NK-92 (cell line): ENCODE measurements around the gene RAB3B.

Source experiments
- DNase-seq: peaks from one replicate; lab custom pipeline; 2025; ENCODE audit not compliant: unreplicated experiment; lab: John Stamatoyannopoulos, UW

The RAB3B gene

DNA sequence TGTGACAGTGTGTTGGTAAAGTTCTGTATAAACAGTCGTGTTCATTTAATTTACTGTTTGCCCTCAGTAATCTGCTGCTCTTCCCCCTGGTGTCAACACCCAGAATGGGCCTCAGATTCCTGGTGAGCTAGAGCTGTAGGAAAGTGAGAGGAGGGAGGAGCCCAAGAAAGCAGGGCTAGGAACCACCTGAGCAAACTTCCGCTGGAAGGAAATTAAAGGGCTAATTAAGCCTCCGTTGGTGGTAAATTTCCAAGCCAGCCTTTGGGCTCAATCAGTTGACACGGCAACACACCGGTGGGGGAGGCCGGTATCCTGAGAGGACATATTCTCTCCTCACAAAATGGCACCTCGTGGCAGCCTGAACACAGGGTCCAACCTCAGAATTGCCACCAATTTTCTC, 32.9 kb downstream of the RAB3B start:
- DNase-seq = no peak

DNA sequence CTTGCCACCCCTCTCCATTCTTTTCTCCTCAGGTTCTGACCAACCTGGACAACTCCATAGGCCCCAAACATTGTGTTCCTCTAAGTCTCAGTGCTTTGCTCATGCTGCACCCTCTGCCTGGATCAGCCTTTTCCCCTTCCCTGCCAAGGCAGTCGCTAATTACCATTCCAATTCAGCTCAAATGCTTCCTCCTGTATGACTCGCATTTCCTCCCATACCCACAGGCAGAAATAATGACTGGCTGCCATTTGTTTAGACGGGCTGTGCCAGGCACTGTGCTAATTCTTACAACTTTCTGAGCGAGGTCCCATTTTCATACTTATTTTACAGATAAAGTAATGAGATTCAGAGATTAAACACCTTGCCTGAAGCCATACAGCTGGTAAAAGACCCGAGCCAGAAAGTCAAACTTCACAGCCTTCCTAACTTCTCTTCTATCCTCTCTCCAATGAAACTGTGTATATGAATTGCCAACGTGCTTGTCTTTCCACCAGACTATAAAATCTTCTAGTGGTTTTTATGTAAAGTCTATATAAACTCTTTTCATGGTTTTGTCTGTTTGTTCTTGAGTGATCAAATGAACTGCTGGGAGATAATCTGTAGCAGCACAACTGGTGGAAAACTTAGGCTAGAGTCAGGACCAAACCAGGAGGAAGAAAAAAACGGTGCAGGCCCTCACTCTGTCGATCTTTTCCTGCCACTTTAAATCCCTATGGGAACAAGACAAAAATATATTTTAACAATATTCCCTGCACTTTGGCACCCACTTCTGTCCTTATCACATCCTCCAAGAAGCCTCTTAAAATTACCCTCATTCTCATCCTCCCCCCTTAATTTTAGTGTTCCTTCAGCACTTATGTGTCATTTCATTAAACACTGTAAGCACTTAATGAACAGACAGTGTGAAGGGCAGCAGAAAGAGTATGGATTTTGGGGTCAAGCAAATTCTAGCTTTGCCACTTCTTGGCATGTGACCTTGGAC, 33.7 kb downstream of the RAB3B start:
- no peak for DNase-seq

DNA sequence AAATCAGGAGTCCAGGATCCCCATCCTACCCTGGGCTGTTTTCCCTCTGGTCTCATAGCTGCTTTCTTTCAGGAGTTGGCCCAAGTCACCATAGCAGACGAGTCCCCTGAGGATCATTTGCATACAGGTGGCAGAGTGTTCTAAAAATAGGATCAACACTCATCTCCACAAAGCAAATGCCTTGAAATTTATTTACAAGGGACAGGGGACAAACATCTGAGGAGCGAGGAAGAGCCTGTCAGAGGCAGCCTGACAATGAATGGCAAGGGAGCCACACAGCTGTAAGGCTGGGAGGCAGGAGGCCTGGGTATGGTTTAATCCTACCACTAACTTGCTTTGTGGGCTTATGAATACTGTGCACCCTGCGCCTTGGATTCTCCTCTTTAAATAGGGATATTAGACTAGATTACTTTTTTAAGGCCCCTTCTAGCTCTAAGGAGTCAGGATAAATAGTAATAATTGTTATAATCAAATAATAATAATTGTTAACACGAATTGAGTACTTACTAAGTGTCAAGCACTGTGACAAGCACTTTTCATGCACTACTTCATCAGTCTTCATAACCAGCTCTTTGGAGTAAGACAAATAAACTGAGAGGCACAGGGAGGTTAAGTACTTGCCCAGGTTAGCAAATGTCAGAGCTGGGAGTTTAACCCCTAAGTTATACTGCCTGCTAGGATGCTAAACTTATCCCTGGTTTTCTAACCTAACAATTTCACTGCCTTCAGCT, 34.5 kb downstream of the RAB3B start:
- no peak for DNase-seq

DNA sequence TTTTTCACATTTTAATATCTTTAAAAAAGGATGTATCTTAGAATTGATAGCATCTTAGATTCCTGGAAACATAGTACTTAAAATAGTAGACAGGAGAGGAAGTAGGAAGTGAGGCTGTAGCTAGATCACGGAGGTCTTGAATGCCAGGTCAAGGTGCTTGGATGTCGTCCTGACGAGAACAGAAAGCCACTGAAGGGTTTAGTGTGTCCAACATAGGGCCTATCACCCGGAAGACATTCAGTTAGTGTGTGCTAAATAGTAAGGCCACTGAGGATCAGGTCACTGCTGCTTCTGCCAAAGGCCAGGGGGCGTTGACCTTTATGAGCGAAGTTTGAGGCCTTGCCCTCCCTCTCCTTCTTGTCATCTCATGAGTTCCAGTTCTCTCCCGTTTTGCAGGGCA, 35.7 kb downstream of the RAB3B start:
- DNase-seq = no peak

DNA sequence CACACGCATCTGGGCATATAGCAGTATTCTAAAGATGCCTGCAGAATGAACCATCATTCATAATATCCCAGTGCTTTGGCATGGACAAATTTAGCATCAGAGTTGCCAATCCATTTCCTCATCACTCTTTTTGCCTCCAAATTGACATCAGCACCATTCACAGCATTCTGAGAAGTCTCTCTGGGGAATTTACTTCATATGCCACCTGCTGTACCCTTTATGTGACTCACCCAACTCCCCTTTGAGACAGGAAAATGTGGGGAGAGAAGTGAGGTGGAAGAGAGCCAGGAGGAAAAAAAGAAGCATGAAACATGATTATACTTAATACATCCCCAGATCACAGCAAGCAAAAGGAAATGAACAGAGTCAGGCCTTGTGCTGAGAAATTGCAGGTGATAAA, 37.4 kb downstream of the RAB3B start:
- DNase-seq = no peak

DNA sequence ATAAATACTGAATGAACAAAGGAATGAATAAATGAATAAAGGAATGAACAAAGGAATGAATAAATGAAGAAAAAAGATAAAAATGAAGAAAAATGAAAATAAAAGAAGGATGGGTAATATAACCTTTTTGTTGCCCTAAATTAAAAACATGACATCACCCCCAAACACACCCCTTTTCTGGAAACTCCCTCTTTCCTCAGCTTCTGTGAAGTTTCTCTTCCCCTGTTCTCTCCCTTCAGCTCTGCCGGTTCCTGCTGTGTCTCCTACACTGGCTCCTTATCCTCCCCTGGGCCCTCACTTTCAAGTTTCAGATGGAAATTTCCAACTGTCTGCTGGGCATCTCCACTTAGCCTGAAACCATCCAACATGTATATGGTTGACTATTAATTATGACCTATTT, 37.9 kb downstream of the RAB3B start:
- no peak for DNase-seq

DNA sequence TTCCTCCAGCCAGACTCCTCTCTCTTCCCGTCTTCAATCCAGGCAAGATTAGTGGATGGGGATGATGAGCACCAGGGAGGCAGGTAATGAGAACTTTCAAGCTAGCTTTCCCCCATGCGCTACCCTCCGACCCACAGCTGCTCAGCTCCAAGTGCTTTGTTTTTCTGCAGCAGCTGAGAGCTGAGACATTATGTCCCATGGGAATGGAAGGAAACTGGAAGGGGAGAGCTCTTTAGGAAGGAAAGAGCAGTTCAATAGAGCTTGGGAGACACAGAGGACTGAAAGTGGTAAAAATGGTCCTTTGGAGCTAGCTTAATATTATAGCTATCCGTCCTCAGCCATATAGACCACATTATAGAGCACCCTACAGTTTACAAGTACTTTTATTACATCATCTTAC, 39.8 kb downstream of the RAB3B start:
- no peak for DNase-seq

DNA sequence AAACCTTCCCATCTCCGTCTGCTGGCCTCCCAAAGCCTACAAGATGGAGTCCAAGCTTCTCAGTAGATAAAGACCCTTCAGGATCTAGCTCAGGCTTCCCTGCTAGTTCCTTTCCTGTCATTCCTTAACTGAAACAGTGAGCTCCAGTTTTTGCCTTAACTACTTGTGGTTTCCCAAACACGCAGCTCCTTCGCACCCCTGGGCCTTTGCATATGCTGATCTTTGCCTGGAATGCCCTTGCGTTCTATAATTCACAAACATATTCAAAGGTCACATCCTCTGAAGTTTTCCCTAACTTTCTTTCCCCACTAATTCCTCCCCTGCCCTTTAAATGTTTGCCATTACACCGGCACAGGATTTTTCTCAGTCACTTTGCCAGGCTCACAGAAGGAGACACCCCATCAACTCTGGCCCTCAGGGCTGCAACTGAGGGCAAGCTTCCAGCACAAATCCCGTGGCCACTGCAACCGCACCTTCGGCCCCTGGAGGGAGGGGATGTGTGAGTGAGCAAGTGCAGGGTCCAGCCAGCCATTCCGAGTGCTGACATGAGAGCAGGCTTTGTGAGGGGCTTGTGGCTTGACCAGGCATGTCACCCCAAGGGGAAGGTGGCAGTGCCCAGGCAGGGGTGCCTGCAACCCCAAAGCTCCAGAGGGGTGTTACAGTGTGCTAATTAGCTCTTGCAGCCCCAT, 41.3 kb downstream of the RAB3B start:
- DNase-seq = no peak

DNA sequence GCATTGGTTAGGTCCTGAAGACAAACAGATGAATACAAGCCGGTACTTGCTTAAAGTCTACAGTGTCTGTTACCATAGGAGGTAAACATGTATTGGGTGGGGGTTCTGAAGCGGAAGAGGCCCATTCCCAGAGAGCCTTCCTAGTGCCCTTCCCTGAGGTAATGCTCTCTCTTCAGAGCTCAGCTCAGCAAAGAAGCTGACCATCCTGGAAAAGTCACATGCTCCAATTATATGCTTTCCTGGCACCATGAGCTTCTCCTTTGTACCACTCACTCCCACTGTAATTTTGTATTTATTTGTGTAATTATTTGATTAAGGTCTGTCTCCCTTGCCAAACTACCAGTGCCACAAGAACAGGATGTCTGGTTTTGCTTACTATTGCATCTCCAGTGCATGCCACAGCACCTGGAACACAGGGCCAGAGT, 42.0 kb downstream of the RAB3B start:
- DNase-seq = no peak

DNA sequence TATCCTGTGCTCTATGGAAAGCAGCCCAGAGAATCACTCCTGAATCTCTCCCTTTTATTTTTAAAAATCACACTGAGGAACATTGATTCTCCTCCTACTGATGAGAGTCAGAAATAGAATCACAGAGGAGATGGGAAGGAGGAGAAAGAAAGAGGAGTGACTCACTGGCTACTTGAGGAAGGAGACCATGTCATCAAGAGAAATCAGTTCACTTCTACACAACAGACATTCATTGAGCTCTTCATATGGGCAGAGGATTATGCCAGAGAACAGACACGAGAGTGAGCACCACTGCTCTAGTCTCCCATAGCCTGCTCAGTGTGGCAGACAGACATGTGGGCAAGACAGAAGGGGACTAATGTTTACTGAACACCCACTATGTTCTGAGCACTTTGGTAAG, 44.2 kb downstream of the RAB3B start:
- DNase-seq = no peak

DNA sequence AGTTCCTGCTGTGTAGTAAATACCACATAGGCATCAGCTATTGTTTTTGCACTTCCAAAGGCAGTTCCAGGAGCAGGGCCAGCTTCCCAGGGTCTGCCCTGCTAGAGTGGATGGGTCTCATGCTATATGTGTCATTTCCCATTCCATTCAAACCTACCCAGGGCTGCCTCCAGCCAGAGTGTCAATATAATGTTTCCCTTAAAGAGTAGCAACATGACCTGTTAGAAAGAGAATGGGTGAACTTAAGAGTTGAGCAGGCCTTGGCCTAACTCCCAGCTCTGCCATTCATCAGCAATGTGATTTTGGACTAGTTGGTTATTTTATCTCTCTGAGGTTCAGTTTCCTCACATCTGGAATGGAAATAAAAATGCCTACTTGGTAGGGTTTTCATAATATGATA, 44.9 kb downstream of the RAB3B start:
- DNase-seq = no peak

DNA sequence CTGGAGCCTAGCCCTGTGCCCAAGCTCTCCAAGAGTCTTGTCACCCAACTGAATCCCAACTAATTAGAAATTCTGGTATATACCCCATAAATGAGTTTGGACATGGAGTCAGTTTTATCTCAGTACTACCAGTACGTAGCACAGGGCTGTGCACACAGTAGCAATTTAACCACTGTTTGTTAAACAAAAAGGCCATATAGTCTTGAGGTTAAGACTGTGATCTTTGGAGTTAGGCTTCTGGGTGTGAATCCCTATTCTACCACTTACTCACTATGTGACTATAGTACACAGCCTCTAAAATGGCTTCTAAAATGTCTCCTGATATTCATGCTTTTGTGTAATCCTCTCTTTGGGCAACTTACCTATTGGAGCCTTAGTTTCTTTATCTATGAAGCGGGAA, 48.2 kb downstream of the RAB3B start:
- DNase-seq = no peak

DNA sequence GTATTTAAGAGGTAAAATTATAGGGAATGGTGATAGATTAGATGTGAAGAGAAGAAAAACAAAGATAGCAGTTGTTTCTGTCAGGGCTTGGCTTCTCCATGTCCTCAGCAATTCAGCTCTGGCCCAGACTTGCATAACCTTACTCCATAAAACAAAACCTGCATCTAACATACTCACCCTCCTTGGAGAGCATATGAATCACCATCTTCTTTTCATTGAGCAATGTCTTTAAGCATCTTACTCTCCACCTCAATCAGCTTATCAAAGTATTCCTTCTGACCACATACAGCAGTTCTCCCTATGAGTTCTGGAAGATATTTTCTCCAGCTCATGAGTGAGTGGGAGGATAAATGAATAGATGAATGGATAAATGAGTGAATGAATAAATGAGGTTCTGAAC, 49.0 kb downstream of the RAB3B start:
- no peak for DNase-seq

DNA sequence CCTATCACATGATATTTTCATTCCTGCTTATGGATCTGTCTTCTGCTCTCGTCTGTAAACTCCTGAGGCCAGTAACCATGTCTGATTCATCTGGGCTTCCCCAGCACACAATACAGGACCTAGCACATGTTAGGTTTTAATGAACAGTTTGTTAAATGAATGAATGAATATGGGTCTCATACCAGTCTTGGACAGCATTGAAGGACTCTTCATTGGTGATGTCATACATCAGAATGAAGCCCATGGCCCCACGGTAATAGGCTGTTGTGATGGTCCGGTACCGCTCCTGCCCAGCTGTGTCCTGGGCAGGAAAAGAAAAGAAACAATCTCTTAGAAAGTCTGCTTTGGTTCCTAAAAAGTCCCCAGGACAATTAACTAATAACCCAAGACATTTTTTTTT, 53.4 kb downstream of the RAB3B start:
- no peak for DNase-seq

DNA sequence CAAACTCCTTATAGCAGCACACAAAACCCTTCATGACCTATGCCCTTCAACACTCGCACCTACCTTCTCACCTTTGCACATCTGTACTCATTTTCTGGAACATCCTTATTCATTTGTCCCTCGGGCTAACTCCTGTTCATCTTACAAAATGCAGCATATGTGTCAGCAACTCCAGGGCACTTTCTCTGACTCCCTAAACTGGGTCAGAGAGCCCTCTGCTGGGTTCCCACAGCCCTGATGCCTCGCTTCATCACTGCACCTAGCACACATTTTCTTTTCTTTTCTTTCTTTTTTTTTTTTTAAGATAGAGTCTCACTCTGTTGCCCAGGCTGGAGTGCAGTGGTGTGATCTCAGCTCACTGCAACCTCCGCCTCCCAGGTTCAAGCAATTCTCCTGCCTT, 54.0 kb downstream of the RAB3B start:
- DNase-seq = no peak

DNA sequence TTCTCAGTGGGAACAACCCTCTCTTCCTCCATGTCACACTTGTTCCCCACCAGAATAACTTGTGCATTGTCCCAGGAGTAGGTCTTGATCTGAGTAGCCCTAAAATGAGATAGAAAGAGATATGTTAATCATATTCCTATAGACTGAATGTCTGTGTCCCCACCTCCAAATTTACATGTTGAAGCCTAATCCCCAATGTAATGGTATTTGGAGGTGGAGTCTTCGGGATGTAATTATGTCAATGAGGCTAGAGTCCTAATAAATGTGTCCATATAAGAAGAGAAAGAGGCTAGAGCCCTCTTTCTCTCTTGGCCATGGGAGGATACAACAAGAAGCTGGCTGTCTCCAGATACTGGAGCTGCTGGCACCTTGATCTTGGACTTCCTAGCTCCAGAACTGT, 57.2 kb downstream of the RAB3B start:
- DNase-seq = no peak

DNA sequence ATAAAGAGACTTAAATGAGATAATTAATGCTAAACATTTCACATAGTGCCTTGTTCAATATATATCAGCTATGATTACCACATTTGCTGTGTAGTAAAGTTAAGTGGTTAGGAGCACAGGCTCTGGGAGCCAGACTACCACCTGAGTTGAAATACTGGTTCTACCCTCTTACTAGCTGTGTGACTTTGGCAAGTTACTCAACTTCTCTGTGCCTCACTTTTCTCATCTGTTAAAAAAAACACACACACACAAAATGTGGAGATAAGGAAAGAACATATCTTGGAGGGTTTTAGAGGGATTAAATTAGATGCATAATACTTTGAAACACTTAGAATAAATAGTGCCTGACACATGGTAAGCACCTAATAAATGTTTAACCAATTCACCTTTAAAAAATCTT, 60.2 kb downstream of the RAB3B start:
- DNase-seq = no peak

DNA sequence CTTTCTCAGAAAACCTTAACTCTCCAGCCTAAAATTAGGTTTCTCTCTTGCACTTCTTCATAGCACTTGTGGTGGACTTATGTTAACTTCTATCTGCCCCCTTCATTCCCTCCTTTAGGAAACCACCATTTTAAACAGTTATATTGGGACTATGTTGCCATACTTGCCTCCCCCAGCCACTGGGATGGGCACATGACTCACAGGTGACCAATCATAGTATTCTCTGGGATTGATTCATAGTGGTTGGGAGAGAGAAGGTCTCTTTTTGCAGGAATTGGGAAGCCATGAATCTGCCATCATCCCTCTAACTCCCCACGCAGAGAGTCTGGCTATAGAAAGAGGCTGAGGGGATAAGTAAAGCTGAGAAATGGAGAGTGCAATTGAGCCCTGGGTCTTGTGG, 61.6 kb downstream of the RAB3B start:
- no peak for DNase-seq

DNA sequence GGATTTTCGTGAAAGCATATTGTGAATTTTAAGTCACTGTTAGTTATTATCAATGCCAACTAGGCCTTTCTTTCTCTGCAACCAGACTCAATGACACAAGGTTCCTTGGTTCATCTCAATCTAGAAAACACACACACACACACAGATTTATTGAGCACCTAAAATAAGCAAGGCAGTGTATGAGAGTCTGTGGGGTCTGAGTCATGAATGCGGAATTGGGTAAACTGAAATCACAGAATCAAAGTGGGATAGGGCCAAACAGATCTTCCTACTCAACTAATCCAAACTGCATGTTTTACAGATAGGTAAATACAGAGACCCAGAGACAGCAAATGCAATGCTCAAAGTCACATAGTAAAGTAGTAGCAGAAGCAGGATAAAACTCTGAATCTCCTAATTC, 63.5 kb downstream of the RAB3B start:
- DNase-seq = no peak

DNA sequence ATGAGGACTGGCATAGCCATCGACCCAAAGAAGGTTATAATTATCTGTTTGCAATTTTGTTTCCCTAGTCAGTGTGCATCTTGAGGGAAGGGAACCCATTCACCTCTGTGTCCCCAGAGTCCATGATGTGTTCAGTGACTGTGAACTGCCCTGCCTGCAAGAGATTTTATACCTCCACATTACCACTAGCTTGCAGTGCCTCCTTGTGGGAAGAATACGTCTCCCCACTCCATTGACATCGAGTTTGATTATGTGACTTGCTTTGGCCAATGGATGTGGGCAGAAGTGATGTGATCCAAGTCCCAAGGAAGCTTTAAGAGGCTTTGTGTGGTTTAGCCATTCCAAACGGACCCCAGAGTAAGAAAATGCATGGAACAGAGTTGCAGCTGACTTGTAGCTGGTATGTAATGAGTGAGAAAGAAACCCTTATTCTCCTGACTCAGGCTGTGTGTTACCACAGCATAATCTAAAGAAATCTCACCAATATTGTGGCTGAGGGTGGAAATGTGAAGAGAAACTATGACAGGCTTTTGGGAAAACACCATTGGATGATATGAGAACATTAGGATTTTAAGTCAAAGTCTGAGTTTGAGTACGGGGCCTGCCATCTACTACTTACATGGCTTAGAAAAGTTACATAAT, 64.2 kb downstream of the RAB3B start:
- DNase-seq = no peak

DNA sequence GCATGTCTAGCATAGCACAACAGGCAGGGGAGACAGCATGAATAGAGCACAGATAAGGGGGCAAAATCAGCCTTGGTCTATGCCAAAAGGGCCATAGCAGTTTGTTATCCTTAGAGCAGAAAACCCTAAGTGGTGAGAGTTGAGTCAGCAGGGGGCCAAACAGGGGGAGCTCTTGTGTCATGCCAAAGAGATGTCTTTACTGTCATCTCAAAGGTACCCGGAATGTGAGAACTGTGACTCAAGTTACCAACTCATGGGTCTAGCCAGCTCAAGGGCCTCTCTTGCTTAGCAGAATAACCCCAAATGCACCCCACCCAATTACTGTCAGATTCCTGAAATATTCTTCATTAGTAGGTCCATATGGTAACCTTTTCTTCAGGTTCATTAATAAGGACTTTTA, 66.0 kb downstream of the RAB3B start:
- no peak for DNase-seq
